ENCODE measurements around the gene NUP205.

The NUP205 gene

GRCh38 chr7:135552148-135552547, 5.6 kb upstream of the NUP205 start:
- DNase-seq = no peak

GRCh38 chr7:135553346-135553745, 4.4 kb upstream of the NUP205 start:
- no peak for DNase-seq

GRCh38 chr7:135558337-135558767, 635 bp downstream of the NUP205 start:
- peak; percentile 47 for DNase-seq

GRCh38 chr7:135558881-135559280, 1.2 kb downstream of the NUP205 start:
- no peak for DNase-seq

GRCh38 chr7:135560631-135561030, 2.9 kb downstream of the NUP205 start:
- no peak for DNase-seq

- no peak for DNase-seq
These were observed 5.0 kb downstream of the NUP205 start for GRCh38 chr7:135562720-135563119.

- DNase-seq = no peak
These were observed 14.1 kb downstream of the NUP205 start for GRCh38 chr7:135571834-135572233.

- no peak for DNase-seq
These were observed 15.8 kb downstream of the NUP205 start for GRCh38 chr7:135573541-135573940.

- no peak for DNase-seq
These were observed 17.6 kb downstream of the NUP205 start for GRCh38 chr7:135575296-135575695.

- DNase-seq = no peak
These were observed 20.9 kb downstream of the NUP205 start for GRCh38 chr7:135578569-135578968.

GRCh38 chr7:135584362-135585353, 26.9 kb downstream of the NUP205 start:
- DNase-seq = no peak

GRCh38 chr7:135597181-135597925, 39.6 kb downstream of the NUP205 start:
- DNase-seq = no peak

GRCh38 chr7:135597926-135598305, 40.2 kb downstream of the NUP205 start:
- DNase-seq = no peak

- no peak for DNase-seq
These were observed 41.8 kb downstream of the NUP205 start for GRCh38 chr7:135599471-135599870.

- no peak for DNase-seq
These were observed 42.5 kb downstream of the NUP205 start for GRCh38 chr7:135600226-135600625.

- no peak for DNase-seq
These were observed 43.5 kb downstream of the NUP205 start for GRCh38 chr7:135601182-135601581.

GRCh38 chr7:135602304-135602703, 44.6 kb downstream of the NUP205 start:
- no peak for DNase-seq

- DNase-seq = no peak
These were observed 58.4 kb downstream of the NUP205 start for GRCh38 chr7:135616136-135616535.

- DNase-seq = no peak
These were observed 60.1 kb downstream of the NUP205 start for GRCh38 chr7:135617781-135618180.

- DNase-seq = no peak
These were observed 60.8 kb downstream of the NUP205 start for GRCh38 chr7:135618510-135618909.

- no peak for DNase-seq
These were observed 62.7 kb downstream of the NUP205 start for GRCh38 chr7:135620447-135620846.

GRCh38 chr7:135620980-135621850, 63.5 kb downstream of the NUP205 start:
- DNase-seq = no peak

Measured in activated T-cell treated with anti-CD3 and anti-CD28 coated beads for 4 hours (primary cell).